Mucosa of descending colon (tissue), 3 donors: ENCODE measurements around the gene LMAN2L. TPM values are rescaled to one million over a fixed set of nuclear protein-coding genes. Genes with fewer than 3 reads are reported as not detected.

Source experiments
- ATAC-seq: fragments of 200-7000 bp; cut with Tn5 transposase; one replicate; pipeline ENCODE4 v1.9.1; 2020; ENCODE audit warnings: mild to moderate bottlenecking, moderate library complexity
- DNase-seq, 3 donors: peaks; one replicate each; pipeline ENCODE4 v3.0.0-alpha.2; 2020
- H3K36me3 ChIP-seq: fragments of 200-600 bp; one replicate; pipeline ENCODE4 v1.8.0; 2021; ENCODE audit warnings: low read depth, mild to moderate bottlenecking
- H3K4me1 ChIP-seq: fragments of 200-600 bp; one replicate; pipeline ENCODE4 v1.8.0; 2021; ENCODE audit warnings: low read depth, mild to moderate bottlenecking
- H3K4me3 ChIP-seq: fragments of 200-600 bp; one replicate; pipeline ENCODE4 v1.8.0; 2021; ENCODE audit warnings: mild to moderate bottlenecking
- H3K9me3 ChIP-seq: fragments of 200-600 bp; one replicate; pipeline ENCODE4 v1.8.0; 2021; ENCODE audit warnings: mild to moderate bottlenecking
- intact Hi-C, 2 donors: fragments of 100-400 bp; cut with DNase I in 1 of 2; cut with micrococcal nuclease in 1 of 2; formaldehyde crosslinking; loops; one replicate each; pipeline versions ENCODE4 v1.11.0 to v1.11.1; 2022; cut with DNase I, micrococcal nuclease
- long read RNA-seq, 2 donors: library from polyadenylated mRNA; unstranded; transcript quantifications; one replicate each; pipeline ENCODE4 v2.0.0, GENCODE V29; 2019 to 2021
- total RNA-seq, 3 donors: library from RNA; stranded (reverse); fragmentation: NEBNext Ultra II Directional in 2 of 3; extraction: Animal tissue kit (Norgen Biotek cat#: 25700) in 2 of 3; gene quantifications; one replicate each; pipeline versions ENCODE4 v1.2.1 to v1.2.4, GENCODE V29; 2021 to 2023
- TF ChIP-seq, protein P1 (sequence below): fragments of 200-600 bp; IDR thresholded peaks from one replicate; pipeline ENCODE4 v1.8.0; 2022; ENCODE audit warnings: antibody characterized with exemption, mild to moderate bottlenecking
- donor health status: DM: no; HTN: no; CAD: no; lungs with moderate emphysema.
- donor health status: DM: no; HTN: no; CAD: no.
- donor health status: DM: no; HTN: yes; CAD: no.

Gene LMAN2L, protein sequence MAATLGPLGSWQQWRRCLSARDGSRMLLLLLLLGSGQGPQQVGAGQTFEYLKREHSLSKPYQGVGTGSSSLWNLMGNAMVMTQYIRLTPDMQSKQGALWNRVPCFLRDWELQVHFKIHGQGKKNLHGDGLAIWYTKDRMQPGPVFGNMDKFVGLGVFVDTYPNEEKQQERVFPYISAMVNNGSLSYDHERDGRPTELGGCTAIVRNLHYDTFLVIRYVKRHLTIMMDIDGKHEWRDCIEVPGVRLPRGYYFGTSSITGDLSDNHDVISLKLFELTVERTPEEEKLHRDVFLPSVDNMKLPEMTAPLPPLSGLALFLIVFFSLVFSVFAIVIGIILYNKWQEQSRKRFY
- total RNA-seq = 10 to 100 TPM; 11.2 to 21.0 (median 14.2) TPM
- long read RNA-seq, donor 1, transcript LMAN2L-202 (9 exons, 2,020 nt) = minor isoform, 5 of 52 reads
- long read RNA-seq, donor 1, transcript LMAN2L-201 (8 exons, 2,397 nt) = major isoform, 39 of 52 reads
- long read RNA-seq, donor 1, partial matches to known transcripts = 1 of 52 reads
- long read RNA-seq, donor 1, other reads (novel, unspliced or antisense) = 5 of 52 reads
- long read RNA-seq, donor 2, transcript LMAN2L-201 (8 exons, 2,397 nt) = major isoform, 10 of 13 reads
- long read RNA-seq, donor 2, partial matches to known transcripts = 0 of 13 reads
- long read RNA-seq, donor 2, other reads (novel, unspliced or antisense) = 3 of 13 reads

DNA sequence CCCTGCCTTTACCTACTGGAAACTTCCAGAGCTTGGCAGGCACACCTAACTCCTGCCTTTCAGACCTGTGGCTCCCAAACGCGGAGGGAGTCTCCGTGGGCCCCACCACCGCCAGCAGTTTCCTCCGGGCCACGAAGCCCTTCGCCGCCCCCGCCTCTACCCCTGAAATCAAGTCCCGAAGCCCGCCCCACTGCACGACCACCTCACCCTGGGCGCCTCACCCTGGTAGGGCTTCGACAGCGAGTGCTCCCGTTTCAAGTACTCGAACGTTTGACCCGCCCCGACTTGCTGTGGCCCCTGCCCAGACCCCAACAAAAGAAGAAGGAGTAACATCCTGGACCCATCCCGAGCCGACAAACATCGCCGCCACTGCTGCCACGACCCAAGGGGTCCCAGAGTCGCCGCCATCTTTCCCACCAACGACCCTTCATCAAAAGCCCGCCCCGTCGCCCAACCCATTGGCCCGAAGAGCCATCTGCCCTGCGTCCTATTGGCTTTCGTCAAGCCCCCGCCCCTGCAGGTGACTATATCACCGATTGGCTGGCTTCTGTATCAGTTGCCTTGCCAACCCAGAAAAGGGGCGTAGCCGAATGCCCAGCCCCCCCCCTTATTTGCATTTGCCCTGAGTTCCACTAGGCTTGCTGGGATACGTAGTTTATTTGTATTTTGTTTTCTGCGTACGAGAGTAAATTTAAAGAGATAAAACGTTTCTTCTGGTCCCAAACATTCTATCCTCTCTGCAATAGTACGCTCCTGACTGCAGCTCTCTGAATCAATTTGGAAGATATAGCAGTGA, at the start of gene LMAN2L:
LMAN2L (minus strand) TSS at position 432 of the 796 bp plus-strand sequence; CDS start at position 408, 24 bp downstream.
- H3K9me3 ChIP-seq = no peaks in the 10 kb centered on the region
- TF ChIP-seq, protein P1, sequence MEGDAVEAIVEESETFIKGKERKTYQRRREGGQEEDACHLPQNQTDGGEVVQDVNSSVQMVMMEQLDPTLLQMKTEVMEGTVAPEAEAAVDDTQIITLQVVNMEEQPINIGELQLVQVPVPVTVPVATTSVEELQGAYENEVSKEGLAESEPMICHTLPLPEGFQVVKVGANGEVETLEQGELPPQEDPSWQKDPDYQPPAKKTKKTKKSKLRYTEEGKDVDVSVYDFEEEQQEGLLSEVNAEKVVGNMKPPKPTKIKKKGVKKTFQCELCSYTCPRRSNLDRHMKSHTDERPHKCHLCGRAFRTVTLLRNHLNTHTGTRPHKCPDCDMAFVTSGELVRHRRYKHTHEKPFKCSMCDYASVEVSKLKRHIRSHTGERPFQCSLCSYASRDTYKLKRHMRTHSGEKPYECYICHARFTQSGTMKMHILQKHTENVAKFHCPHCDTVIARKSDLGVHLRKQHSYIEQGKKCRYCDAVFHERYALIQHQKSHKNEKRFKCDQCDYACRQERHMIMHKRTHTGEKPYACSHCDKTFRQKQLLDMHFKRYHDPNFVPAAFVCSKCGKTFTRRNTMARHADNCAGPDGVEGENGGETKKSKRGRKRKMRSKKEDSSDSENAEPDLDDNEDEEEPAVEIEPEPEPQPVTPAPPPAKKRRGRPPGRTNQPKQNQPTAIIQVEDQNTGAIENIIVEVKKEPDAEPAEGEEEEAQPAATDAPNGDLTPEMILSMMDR = no peak
- H3K4me1 ChIP-seq = peaks cover 8% of the 10 kb centered on the region
- peak; percentile 100 for ATAC-seq
- peak; percentile 96 to 99 (median 98) for DNase-seq
- intact Hi-C loops = no loop called here
- H3K4me3 ChIP-seq = peak within 1 kb of the TSS; percentile 51
- no peaks in the 10 kb centered on the region for H3K36me3 ChIP-seq

DNA sequence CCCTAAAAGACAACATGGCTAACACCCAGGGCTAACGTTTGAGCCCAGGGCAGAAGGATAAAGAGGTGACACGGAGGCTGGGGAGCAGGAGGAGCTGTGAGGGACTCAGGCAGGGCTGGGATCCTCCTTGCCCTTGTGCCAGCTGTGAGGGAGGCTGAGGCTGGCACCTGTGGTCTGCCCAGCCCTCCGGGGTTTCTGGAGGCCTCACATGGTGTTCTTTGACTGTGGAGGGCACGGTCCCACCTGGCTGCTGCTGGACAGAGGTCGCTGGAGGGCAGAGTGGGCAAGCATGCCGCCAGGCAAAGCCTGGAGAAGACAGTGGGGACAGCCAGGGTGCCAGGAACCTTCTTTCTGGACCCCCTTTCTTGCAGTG, 49.4 kb upstream of the LMAN2L start:
- Histone ChIP-seq H3K4me3 (no peak overlapping the region), H3K4me1 (peaks cover 42% of the 10 kb centered on the region), H3K9me3 (no peaks in the 10 kb centered on the region), H3K36me3 (no peaks in the 10 kb centered on the region)
- peak; percentile 41 for ATAC-seq
- peak in 1 of 3 donors; percentile 60 for DNase-seq
- TF ChIP-seq, protein P1 = no peak
- intact Hi-C loops = no loop called here

DNA sequence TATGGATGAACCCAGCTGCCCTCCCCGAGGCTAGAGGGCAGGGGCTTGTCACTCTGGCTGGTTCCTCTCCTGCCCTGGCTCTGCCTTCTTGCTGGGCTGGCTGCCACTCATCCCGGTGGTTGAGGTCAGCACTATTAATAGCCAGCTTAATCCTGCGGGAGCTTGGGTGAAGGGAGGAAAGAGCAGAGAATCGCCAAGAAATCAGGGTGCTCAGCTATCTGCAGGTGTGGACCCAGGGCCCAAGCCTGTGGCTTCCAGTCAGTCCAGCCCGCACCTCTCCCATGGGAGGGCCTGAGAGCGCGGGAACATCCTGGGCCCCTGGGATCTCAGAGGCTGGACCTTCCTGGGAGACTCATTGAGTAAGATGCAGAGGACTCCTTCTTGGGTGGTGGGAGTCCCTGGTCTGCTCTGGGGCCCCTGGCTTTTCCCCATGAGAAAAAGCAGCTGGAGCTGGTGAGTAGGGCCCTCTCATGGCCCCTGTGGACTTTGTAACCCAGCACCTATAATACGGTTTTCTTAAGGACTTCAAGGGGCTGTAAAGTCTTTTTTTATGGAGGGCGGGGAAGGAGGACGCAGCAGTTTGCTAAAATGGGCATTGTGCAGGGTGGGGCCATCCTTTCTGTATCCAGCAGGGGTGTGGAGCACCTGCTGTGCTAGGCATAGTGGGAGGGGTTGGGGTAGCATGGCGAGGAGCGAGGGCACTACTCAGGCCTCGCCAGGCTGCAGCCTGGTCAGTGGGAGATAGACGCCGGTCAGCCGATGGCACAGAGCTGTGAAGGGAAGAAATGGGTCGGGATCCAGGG, 48.8 kb upstream of the LMAN2L start:
- no peaks in the 10 kb centered on the region for H3K9me3 ChIP-seq
- DNase-seq (peak; percentile 84 to 90 (median 84)), ATAC-seq (peak; percentile 89)
- H3K36me3 ChIP-seq = no peaks in the 10 kb centered on the region
- H3K4me3 ChIP-seq = no peak overlapping the region
- TF ChIP-seq, protein P1 = no peak
- intact Hi-C loops = no loop called here
- H3K4me1 ChIP-seq = peaks cover 45% of the 10 kb centered on the region

DNA sequence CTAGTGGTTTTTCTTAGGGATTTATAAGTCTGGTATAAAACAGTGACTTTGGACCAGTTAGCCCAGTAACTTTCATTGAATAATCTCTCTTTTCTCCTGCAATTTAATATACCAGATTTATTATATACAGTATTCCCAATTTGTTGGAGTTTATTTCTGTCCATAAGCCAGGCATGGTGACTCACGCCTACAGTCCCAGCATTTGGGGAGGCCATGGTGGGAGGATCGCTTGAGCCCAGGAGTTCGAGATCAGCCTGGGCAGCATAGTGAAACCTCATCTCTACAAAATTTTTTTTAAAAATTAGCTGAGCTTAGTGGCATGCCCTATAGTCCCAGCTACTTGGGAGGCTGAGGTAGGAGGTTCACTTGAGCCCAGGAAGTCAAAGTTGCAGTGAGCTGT, 47.5 kb upstream of the LMAN2L start:
- DNase-seq = no peak
- Histone ChIP-seq H3K36me3 (no peaks in the 10 kb centered on the region), H3K9me3 (no peaks in the 10 kb centered on the region), H3K4me1 (peaks cover 45% of the 10 kb centered on the region), H3K4me3 (no peak overlapping the region)
- ATAC-seq = no peak
- TF ChIP-seq, protein P1 = no peak
- intact Hi-C loops = no loop called here

DNA sequence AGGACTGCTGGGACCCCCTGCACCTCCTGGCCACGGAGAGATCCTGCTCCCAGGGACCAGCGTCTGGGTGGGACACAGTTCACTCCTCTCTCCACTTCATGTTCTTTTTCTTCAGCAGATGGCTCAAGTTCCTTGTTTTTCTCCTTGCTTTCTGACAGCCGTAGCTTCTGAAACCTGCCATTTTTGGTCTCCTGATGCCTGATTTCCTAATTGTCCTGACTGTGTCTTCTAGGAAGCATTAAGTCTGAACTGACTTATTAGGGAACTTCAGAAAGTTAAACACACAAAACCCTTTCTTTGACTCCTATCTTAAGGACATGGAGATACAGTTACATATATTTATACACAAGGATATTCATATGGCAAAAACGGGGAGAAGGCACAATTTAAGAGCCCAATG, 43.5 kb upstream of the LMAN2L start:
- Histone ChIP-seq H3K4me3 (no peak overlapping the region), H3K4me1 (peaks cover 39% of the 10 kb centered on the region), H3K9me3 (no peaks in the 10 kb centered on the region), H3K36me3 (no peaks in the 10 kb centered on the region)
- no peak for ATAC-seq
- intact Hi-C loops = no loop called here
- TF ChIP-seq, protein P1 = no peak
- no peak for DNase-seq
